NK-92 (cell line): ENCODE measurements around the gene PLEK2.
"Not testable (repeated sequence)": the region's sequence is repeated elsewhere in the genome, so short reads cannot be mapped to it uniquely, and the experiment has no call there.

Experiments used
- DNase-seq: peaks from one replicate; lab custom pipeline; 2025; ENCODE audit not compliant: unreplicated experiment; lab: John Stamatoyannopoulos, UW

The PLEK2 gene, protein sequence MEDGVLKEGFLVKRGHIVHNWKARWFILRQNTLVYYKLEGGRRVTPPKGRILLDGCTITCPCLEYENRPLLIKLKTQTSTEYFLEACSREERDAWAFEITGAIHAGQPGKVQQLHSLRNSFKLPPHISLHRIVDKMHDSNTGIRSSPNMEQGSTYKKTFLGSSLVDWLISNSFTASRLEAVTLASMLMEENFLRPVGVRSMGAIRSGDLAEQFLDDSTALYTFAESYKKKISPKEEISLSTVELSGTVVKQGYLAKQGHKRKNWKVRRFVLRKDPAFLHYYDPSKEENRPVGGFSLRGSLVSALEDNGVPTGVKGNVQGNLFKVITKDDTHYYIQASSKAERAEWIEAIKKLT

DNA sequence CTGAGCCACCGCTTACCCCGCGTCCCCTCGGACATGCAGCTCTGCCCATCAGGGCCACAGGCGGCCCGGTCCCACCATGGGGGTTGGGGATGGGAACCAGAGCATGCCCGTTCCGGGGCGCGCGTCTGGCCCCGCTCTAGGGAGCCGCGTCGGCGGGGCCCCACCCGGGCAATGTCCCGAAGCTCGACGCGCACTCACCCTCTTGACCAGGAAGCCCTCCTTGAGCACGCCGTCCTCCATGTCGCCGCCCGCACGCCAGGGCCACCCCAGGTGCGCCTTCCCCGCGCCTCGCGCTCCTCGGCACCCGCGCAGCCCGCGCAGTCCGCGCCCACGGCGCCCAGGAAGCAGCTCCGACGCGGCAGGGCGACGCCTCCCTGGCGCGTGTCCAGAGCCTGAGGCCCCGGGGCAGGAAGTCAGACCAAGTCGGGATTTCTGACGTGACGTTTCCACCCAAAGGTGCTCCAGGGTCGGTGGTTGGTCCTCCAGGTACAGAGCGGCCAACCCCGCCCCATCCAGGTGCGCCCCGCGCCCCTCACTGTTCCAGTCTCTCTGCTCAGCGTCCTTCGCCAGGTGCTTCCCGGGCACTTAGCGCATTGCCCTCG is at the start of gene PLEK2:
TSS of gene PLEK2 (minus strand) at position 346 of the 602 bp plus-strand sequence. CDS start at position 240, 106 bp downstream.
- DNase-seq = no peak

DNA sequence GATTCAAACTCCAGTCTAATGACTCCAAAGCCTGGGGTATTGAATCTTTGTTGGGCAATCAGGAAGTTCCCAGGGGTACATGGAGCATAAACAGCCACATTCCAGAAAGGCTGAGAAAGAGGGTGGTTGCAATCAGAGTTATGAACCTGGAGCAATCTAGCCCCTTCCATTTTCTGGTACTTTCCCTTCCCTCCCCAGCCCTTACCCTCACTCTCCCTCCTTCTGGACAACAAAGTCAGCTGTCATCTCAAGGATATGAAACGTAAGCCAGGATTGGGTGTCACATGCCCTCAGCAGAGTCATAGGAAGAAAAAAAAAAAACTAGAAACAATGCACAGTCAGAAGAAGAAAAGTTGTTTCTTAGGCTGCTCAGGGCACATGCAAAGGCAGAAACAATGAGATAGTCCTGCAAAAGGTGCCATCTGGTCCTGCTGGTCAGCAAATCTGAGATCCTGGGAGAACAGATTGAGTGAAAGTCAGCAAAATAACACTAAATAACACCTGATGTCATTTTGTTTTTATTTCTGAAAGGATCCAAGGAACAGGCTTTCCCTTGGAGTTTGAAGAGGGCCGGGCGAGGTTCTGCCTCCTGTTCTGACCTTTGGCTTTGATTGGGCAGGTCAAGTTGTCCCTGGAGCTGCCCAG is 49.5 kb upstream of the PLEK2 start:
- no peak for DNase-seq

DNA sequence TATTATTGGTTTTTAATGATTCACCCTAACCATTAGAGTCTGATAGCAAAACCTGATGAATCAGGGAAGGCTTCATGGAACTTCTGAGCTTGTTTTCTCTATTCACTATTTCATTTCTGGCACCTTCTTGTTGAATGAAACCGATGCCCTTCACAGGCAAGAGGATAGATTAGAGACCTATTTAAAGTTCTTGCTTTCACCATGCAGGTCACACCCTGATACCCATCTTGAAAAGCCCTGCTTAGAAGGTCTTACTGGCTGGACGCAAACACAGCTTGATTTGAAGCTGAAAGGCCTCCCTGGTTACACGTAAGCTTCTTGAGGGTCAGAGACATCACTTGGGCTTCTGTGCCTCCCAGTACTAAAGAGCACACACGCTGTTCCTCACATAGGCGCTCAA is 47.4 kb upstream of the PLEK2 start:
- DNase-seq = no peak

DNA sequence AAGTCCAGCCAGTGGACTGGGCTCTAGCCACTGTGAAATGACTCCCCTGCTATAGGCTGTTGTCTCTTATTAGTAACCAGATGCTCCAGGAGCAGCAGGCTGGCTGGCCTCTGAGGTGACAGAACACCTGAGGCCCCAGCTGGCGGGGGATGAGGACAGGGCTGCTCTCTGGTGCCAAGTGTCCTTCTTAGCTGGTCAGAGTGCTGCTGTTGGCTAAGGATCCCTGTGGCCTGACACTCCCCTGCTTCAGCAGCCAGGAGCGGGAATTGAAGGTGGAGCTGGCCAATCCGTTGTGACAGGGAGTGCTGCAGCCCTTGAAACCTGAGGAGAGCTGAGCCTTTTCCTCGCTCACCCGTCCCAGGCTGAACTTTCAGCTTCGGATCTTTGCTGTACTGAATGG is 45.8 kb upstream of the PLEK2 start:
- no peak for DNase-seq

DNA sequence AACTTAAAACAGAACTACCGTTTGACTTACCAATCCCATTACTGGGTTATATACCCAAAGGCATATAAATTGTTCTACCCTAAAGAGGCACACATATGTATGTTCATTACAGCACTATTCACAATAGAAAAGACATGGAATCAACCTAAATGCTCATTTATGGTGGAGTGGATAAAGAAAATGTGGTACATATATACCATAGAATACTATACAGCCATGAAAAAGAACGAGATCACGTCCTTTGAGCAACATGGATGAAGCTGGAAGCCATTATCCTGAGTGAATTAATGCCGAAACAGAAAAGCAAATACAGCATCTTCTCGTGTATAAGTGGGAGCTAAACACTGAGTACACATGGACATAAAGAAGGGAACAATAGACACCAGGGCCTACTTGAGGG is 44.8 kb upstream of the PLEK2 start:
- DNase-seq = no peak

DNA sequence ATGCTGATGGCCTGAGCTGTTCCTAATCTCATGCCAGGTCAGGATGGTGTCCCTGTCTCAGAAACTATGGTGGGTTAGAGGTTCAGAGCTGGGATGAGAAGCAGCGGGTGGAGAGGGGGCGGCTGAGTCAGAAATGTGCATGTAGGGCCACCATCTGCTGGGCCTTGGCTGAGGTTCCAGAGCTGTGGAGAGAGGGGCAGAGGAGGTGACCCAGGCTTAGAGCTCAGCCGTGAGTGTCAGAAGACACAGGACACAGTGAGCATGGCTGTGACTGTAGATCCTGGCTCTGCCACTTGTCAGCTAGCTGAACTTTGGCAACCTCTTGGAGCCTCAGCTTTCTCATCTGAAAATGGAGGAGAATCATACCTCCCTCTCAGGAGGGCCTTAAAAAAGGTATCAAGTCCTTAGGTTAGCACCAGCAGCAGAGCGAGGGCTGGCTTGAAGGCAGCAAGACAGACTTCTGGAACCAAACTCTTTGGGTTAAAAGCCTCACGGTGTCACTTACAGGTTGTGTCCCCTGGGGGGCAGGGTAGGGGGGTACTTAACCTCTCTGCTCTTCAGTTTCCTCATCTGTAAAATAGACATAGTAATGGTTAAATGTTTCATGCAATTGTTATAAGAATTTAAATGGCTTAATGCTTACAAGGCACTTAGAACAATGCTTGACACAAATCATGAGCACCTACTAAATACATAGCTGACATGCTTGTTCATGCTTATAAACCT is 41.8 kb upstream of the PLEK2 start:
- DNase-seq = no peak

DNA sequence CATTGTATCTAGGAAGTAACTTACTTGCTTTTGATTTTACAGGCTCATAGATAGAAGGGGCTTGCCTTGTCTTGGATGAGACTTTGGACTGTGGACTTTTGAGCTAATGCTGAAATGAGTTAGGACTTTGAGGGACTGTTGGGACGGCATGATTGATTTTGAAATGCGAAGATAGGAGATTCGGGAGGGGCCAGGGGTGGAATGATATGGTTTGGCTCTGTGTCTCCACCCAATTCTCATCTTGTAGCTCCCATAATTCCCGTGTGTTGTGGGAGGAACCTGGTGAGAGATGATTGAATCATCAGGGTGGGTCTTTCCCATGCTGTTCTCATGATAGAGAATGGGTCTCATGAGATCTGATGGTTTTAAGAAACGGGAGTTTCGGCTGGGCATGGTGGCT is 39.7 kb upstream of the PLEK2 start:
- not testable (repeated sequence) for DNase-seq

DNA sequence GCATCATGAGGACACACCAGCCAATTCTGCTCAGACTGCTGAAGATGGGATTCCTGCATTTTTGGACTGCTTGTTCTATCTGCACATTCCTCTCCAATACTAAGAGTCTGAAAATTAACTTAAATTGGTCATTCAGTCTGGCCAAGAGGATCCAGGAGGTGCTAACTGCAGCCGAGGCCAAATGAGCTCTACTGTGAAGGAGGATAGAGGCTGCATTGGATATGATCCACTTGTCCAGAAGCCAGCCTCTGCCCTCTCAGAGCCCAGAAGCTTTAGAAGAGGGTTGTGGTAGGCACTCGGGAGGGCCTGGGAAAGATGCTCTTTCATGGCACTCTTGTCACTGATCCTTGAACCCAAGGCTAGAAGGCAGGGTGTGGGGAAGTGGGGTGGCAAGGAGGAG is 37.1 kb upstream of the PLEK2 start:
- DNase-seq = no peak

DNA sequence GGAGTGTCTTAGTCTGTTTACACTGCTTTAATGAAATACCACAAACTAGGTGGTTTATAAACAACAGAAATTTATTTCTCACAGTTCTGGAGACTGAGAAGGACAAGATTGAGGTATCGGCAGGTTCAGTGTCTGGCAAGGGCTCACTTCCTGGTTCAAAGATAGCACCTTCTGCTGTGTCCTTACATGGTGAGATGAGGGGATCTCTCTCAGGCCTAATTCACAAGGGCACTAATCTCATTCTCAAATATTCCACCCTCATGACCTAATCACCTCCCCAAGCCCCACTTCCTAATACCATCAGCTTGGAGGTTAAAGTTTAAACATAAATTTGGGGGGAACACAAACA is 35.0 kb upstream of the PLEK2 start:
- no peak for DNase-seq

DNA sequence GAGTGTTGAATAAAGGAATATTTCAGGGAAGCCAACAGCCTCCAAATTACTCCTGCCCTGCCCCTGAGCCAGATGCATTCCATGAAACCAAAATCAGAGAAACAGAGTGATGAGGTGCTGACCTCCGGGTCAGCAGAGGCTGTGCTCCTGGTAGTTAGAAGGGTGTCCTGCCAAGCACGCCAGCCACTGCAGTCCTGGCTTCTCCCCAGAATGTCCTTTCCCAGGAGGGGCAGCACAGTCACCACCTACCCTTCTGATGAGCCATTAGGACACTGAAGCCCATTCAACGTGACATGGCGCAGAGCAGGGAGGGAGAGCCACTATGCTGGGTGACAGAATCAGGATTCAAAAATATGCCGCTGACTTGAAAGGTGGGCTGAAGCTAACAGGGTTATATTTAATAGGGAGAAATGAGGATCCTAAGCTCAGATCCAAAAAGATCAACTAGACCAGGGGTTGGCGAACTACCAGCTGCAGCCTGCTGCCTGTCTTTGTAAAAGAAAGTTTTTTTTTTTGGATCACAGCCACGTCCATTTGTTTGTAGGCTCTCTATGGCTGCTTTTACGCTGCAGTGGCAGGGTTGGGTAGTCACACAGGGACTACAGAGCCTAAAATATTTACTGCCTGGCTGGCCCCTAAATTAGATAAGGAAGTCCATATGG is 34.5 kb upstream of the PLEK2 start:
- no peak for DNase-seq

DNA sequence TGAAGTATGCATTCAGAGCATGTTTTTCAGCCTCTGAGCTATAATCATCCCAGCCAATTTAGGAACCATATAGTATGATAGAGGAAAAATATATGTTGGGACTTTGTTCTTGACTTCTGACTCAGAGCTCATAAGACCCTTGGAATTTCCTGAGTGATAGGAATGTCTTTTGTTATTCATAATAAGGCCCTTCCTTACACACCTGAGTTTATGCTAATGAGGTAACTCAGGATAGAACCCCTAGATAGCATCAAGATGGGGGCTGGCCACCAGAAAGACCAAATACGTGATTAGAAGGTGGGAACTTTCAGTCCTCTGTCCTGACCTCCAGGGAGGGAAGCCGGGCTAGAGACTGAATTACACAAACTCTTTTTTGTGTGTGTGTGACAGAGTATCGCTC is 32.4 kb upstream of the PLEK2 start:
- no peak for DNase-seq

DNA sequence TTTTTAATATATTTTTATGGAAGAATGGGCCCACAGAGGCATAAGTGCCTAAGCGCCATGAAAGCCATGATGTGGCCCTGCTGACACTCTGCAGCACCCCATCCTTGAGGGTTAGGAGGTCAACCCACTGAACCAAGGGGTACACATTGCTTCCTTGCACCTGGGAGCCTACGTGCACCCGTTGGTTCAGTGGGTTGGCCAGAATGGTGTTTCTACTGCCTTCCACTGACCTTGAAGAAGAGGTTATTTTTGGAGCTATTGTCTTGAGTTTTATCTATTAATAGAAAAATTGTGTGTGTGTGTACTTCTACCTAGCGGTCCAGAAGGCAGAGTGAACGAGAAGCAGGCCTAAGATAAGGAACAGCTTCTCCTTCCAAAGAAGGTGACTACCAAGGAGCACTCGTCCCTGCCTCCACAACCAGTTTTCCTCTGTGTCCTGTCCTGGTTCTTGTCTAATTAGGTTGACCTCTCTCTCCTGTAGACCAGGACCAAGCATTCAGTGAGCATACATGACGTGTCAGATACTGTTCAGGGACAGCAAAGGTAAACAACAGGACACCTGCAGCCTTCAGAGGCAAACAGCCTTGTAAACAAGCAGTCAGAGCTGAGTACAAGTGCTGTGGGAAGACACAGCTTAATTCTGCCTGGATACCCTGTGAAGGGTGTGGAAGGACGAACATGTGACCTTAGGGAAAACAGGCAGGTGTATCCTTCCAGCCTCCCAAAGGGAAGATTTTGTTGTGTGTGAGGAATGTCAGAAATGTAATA is 30.4 kb upstream of the PLEK2 start:
- no peak for DNase-seq

DNA sequence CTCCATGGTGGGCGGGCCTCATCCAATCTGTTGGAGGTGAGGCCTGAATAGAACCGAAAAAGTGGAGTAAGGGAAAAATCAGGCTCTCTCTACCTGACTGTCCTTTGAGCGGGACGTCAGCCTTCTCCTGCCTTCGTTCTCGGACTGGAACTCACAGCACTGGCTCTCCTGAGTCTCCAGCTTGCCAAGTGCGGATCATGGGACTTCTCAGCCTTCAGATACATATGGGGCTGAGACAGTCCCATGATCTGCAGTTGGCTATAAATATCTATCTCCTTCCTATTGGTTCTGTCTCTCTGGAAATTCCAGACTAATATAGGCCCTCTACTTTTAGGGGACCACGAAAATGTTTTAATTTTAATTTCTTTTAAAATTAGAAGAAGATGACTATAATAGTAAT is 29.7 kb upstream of the PLEK2 start:
- DNase-seq = no peak

DNA sequence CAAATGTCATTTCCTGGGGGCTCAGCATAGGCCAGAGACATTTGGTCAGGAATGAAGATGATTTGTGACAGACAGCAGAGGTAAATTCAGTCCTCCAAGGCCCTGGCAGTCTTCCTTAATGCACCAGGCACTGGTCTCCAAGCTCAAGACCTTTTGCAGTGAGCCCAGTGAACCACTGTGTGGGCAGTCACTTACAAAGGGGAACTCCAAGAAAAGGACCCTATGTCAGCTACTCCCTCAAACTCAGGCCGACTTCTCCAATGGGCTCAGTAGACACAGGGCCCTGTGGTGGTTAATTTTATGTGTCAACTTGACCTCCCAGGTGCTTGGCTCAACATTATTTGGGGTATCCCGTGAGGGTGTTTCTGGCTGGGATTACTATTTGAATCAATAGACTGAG is 29.3 kb upstream of the PLEK2 start:
- DNase-seq = no peak

DNA sequence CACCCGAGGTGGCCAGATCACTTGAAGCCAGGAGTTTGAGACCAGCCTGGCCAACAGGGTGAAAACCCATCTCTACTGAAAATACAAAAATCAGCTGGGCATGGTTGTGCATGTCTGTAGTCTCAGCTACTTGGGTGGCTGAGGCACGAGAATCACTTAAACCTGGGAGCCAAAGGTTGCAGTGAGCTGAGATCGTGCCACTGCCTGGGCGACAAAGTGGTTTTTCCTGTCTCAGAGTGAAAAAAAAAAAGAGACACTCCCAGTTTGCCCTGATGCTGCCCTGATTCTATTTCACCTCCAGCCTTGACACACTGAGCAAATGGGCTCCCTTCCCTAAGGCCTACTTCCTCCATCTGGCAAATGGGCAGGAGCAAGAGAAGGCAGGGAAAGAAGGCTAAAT is 28.5 kb upstream of the PLEK2 start:
- no peak for DNase-seq

DNA sequence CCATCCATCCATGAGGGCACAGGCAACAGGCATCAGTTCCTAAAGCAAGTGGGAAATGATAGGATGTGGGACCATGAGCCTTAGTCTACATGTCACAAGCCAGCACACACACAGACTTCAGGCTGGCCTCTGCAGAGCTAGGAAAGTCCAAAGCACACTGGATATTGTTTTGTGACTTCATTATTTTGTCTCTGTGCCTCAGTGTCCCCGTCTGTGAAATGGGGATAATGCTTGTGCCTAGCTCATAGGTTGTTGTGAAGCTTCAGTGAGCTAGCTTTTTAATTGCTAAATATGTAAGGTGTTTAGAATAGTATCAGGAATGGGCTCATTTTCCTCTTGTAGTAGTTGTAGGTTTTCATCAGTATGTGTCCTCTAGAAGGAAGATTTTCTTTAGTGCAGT is 27.0 kb upstream of the PLEK2 start:
- no peak for DNase-seq

DNA sequence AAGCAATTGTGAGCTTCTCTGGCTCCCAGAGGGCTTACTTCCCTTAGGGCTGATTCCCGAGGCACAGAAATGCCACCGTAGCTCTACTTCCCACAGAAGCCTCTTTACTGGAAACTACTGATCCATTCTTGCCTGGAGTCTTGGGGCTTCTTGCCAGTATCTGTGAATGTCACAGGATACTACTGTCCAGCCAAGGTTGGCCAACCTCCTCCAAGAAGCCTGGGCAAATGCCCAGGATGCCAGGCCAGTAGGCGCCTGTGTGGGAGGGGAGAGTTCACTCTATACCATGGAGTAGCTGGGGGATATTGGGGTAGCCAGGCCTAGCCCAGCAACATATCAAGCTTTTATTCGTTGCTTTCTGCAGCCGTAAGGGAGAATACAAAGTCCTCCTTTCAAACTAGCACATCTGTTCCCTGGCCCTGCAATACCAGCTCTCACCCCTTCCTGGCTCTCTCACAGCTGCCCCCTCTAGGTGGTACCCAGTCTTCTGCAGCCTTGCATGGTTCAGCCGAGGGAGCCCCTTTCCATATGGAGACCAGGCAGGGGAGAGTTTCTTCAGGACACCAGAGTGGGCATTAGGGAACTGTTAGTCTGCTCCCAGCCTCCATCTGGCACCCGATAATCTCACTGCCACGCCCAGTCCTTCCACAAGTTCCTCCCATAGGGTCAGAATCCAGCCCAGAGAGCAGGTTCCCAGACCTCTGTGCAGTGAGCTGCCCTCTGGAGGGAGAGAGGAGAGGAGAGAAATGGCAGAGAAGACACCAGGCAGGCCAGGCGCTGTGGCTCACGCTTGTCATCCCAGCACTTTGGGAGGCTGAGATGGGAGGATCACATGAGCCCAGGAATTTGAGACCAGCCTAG is 24.3 kb upstream of the PLEK2 start:
- DNase-seq = no peak

DNA sequence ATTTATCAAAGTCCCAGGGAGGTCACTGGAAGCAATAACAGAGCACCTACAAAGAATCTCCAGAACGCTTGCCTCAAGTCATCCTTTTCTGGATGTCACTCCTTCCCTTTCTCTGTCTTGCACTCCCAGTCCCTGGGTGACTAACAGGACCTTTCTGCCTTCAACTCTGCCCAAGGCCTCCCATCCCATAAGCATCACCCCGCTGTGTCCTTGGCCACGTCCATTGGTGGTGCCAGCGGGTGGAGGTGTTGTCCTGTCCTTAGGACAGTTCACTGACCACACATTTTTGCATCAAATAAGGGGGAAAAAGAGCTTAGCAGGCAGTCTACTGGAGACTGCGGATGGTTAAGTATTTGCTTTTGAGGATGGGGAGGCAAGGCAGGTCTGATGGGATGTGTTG is 23.6 kb upstream of the PLEK2 start:
- DNase-seq = no peak

DNA sequence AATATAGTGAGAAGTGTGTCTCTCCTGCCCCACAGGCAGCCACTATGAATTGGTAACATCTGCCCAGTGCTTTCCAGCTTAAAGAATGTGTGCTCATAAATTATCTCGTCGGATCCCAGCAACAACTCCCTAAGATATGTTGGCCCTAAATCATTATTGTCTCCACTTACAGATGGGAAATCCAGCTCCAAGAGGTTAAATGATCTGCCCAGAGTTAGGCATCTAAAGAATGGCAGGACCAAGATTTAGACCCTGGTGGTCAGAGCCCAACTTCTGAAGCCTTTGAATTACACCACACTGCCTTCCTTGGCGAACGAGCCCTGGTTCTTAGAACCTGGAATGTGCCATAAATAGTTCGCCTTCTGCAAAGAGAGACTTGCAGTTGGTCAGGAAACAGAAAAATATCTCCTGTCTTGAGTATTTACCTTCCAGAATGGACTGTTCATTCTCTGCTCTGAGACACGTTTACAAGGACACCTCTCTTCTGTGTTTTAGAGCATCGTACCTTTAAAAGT is 20.1 kb upstream of the PLEK2 start:
- DNase-seq = no peak
